GM18873 (cell line): Measurements from ENCODE around the gene SAP30BP.

Source experiments
- ATAC-seq: cut with Tn5 transposase; IDR thresholded peaks from one replicate; pipeline ENCODE4 v1.9.1; 2021; ENCODE audit warnings: mild to moderate bottlenecking, moderate library complexity, moderate number of reproducible peaks; ENCODE audit not compliant: unreplicated experiment, low FRiP score

SAP30BP gene

GRCh38 chr17:75666959-75667790, at the start of gene SAP30BP, which contains the start of gene RECQL5:
Gene SAP30BP (plus strand): TSS chr17:75667338. CDS start chr17:75667373, 35 bp downstream.
Gene RECQL5 (minus strand): TSS chr17:75667154. CDS start chr17:75666557, 597 bp downstream.
- ATAC-seq, result peak; percentile 49

GRCh38 chr17:75617675-75618074, 49.5 kb upstream of the SAP30BP start:
- ATAC-seq, result no peak

GRCh38 chr17:75619506-75620431, 47.4 kb upstream of the SAP30BP start:
- ATAC-seq, result no peak

GRCh38 chr17:75621489-75621888, 45.6 kb upstream of the SAP30BP start:
- no peak for ATAC-seq

- ATAC-seq, result no peak
Observed at GRCh38 chr17:75622076-75622475, 45.1 kb upstream of the SAP30BP start.

- ATAC-seq, result no peak
Observed at GRCh38 chr17:75622771-75623273, 44.3 kb upstream of the SAP30BP start.

- ATAC-seq, result no peak
Observed at GRCh38 chr17:75623386-75623785, 43.8 kb upstream of the SAP30BP start.

GRCh38 chr17:75624021-75624420, 43.1 kb upstream of the SAP30BP start:
- no peak for ATAC-seq

GRCh38 chr17:75624714-75625345, 42.3 kb upstream of the SAP30BP start:
- no peak for ATAC-seq

GRCh38 chr17:75625813-75626486, 41.2 kb upstream of the SAP30BP start:
- ATAC-seq, result no peak

- no peak for ATAC-seq
Observed at GRCh38 chr17:75626496-75627038, 40.6 kb upstream of the SAP30BP start.

GRCh38 chr17:75627094-75627493, 40.0 kb upstream of the SAP30BP start:
- no peak for ATAC-seq

- no peak for ATAC-seq
Observed at GRCh38 chr17:75628425-75628824, 38.7 kb upstream of the SAP30BP start.

GRCh38 chr17:75629157-75629556, 38.0 kb upstream of the SAP30BP start:
- no peak for ATAC-seq

- ATAC-seq, result no peak
Observed at GRCh38 chr17:75630071-75630917, 36.8 kb upstream of the SAP30BP start.

- ATAC-seq, result no peak
Observed at GRCh38 chr17:75631353-75631752, 35.8 kb upstream of the SAP30BP start.

GRCh38 chr17:75632428-75632827, 34.7 kb upstream of the SAP30BP start:
- no peak for ATAC-seq

- no peak for ATAC-seq
Observed at GRCh38 chr17:75632863-75633485, 34.2 kb upstream of the SAP30BP start, which contains the start of gene SMIM5. Gene SMIM5 (plus strand): TSS chr17:75633434. CDS start chr17:75640202, 6,768 bp downstream.
